Activated naive CD4-positive, alpha-beta T cell treated with anti-CD3 and anti-CD28 coated beads, Interleukin-2, amount 50 U/mL, for 24 hours (primary cell): ENCODE results near the gene LPCAT1.
"Not testable (repeated sequence)": the region's sequence is repeated elsewhere in the genome, so short reads cannot be mapped to it uniquely, and the experiment has no call there.

ENCODE experiments used
- H3K27ac Mint-ChIP-seq: one replicate; pipeline ENCODE4 v1.8.0; 2021; ENCODE audit warnings: mild to moderate bottlenecking, mixed read lengths
- H3K27me3 Mint-ChIP-seq: one replicate; pipeline ENCODE4 v1.8.0; 2021; ENCODE audit warnings: mixed read lengths
- H3K36me3 Mint-ChIP-seq: one replicate; pipeline ENCODE4 v1.8.0; 2021; ENCODE audit warnings: mixed read lengths
- H3K4me1 Mint-ChIP-seq: one replicate; pipeline ENCODE4 v1.8.0; 2021; ENCODE audit warnings: mixed read lengths
- H3K4me3 Mint-ChIP-seq: one replicate; pipeline ENCODE4 v1.8.0; 2021; ENCODE audit warnings: mild to moderate bottlenecking, mixed read lengths
- H3K9me3 Mint-ChIP-seq: one replicate; pipeline ENCODE4 v1.8.0; 2021; ENCODE audit warnings: mixed read lengths

Gene LPCAT1

DNA sequence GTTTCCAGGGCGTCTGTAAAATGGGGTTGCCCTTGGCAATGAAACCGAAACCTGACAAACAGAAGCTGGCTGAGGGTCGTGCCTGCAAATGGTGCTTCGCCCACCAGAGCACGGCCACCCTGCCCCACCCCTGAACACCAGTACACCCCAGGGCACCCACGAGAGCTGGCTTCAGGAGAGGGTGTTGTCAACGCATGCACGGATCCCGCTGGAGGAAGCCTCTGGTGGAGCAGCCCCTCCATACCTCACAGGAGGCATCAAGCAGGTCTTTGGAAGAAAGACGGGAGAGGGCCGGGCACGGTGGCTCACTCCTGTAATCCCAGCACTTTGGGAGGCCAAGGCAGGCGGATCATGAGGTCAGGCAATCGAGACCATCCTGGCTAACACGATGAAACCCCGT, 87.1 kb downstream of the LPCAT1 start:
- Mint-ChIP-seq H3K4me3 (no peak overlapping the region), H3K4me1 (no peaks in the 10 kb centered on the region), H3K36me3 (no peaks in the 10 kb centered on the region), H3K9me3 (peaks cover 5% of the 10 kb centered on the region), H3K27ac (no peak overlapping the region), H3K27me3 (peaks cover 5% of the 10 kb centered on the region)

DNA sequence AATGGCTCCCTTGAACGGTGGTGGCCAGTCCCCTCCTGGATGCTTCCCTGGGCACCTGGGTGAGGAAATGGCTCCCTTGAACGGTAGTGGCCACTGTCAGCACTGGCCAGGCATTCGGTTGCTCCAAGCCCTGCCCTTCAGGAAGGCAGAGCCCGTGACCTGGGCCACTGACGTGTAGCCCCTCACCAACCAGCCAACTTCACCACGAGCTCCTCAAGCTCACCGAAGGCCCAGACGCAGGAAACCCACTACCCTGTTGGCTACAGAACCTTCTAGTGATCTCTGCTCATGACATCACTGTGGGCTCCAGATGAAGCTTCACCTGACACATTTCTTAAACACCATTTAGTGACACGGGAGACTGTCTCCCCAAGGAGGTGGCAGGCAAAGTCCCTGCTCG, 87.7 kb downstream of the LPCAT1 start:
- Mint-ChIP-seq H3K9me3 (peaks cover 5% of the 10 kb centered on the region), H3K36me3 (no peaks in the 10 kb centered on the region), H3K27ac (no peak overlapping the region), H3K4me1 (no peaks in the 10 kb centered on the region), H3K27me3 (peaks cover 5% of the 10 kb centered on the region), H3K4me3 (no peak overlapping the region)

DNA sequence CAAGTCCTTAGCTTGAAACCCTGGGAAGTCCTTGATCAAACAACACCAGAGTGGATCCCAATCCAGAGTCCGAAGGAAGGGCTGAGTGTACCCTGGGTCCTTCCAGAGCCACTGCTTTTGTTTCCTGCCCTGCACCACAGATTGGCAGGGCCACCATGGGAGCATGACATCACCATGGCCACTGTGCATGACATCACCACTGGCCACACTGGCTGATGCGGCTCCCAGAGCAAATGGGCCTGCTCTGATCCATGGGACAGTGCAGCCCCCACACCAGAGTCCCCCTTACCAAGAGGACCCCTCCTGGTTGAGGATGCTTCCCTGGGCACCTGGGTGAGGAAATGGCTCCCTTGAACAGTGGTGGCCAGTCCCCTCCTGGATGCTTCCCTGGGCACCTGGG, 88.4 kb downstream of the LPCAT1 start:
- peaks cover 5% of the 10 kb centered on the region for H3K9me3 Mint-ChIP-seq
- no peaks in the 10 kb centered on the region for H3K4me1 Mint-ChIP-seq
- peaks cover 2% of the 10 kb centered on the region for H3K27me3 Mint-ChIP-seq
- no peak overlapping the region for H3K4me3 Mint-ChIP-seq
- no peaks in the 10 kb centered on the region for H3K36me3 Mint-ChIP-seq
- H3K27ac Mint-ChIP-seq = no peak overlapping the region

DNA sequence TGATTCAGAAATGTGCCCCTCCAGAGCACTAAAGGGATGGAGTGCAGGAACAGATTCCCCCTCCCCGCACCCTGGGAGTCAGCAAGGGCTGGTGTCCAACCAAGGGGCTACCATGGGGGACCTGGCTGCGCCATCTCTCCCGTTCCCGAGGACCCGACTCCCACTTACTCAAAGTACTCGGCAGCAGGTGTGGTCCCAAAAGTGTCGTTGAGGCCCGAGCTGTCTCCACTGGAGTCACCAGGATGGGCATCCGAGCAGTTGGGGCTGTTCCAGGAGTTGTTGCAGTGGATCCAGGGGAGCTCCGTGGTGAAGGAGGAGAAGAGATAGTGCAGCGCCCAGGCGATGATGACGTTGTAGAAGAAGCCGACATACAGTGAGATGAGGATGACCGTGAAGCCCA, 91.5 kb downstream of the LPCAT1 start:
- Mint-ChIP-seq H3K27me3 (no peaks in the 10 kb centered on the region), H3K9me3 (peaks cover 5% of the 10 kb centered on the region), H3K4me1 (no peaks in the 10 kb centered on the region)

DNA sequence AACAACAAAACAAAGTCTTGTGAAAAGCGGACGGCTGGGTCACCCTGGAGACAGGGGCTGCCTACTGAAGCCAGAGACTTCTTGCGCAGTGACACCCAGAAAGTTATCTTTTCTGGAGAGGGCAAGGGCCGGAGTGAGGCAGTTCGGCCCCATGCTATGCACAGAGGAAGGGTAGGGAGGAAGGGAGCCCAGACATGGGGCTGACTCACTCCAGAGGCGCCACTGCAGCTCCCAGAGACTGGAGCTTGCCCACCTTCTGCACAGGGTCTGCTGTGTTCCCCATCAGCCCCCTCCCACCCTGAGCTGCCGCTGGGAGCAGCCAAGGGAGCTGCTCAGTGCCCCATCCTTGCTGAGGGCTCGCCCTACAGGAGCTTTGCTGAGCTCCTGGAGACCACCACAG, 91.9 kb downstream of the LPCAT1 start:
- H3K27me3 Mint-ChIP-seq = no peaks in the 10 kb centered on the region
- H3K4me3 Mint-ChIP-seq = no peak overlapping the region
- H3K4me1 Mint-ChIP-seq = no peaks in the 10 kb centered on the region
- peaks cover 6% of the 10 kb centered on the region for H3K9me3 Mint-ChIP-seq
- H3K36me3 Mint-ChIP-seq = no peaks in the 10 kb centered on the region
- H3K27ac Mint-ChIP-seq = no peak overlapping the region

More for the DNA sequence above, 91.5 kb downstream of the LPCAT1 start:
- Mint-ChIP-seq H3K4me3 (no peak overlapping the region), H3K27ac (no peak overlapping the region), H3K36me3 (no peaks in the 10 kb centered on the region)

DNA sequence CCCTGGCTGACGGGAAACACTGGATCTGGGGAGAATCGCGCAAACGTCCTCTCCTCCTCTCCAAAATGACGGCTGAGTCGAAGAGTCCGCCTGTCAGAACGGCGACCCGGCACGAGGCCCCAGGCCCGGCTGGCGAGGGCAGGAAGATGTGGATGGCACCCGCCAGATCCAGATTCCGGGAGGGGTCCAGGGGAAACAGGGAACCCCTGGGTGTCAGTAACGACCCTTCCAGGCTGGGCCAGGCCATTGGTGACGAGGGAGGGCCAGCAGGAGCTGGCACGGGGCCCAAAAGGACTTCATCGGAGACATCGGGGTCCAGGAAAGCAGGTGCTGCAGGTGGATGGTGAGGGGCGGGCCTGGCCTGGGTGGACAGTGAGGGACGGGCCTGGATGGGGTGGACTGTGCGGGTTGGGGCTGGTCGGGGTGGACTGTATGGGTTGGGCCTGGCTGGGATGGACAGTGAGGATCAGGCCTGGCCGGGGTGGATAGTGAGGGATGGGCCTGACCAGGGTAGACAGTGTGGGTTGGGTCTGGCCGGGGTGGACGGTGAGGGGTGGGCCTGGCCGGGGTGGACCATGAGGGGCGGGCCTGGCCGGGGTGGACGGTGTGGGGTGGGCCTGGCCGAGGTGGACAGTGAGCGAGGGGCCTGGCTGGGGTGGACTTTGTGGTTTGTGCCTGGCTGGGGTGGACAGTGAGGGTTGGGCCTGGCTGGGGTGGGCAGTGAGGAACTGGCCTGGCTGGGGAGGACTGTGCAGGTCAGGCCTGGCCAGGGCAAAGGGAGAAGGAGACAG, 92.5 kb downstream of the LPCAT1 start:
- Mint-ChIP-seq H3K9me3 (peaks cover 12% of the 10 kb centered on the region), H3K36me3 (peaks cover 2% of the 10 kb centered on the region)

DNA sequence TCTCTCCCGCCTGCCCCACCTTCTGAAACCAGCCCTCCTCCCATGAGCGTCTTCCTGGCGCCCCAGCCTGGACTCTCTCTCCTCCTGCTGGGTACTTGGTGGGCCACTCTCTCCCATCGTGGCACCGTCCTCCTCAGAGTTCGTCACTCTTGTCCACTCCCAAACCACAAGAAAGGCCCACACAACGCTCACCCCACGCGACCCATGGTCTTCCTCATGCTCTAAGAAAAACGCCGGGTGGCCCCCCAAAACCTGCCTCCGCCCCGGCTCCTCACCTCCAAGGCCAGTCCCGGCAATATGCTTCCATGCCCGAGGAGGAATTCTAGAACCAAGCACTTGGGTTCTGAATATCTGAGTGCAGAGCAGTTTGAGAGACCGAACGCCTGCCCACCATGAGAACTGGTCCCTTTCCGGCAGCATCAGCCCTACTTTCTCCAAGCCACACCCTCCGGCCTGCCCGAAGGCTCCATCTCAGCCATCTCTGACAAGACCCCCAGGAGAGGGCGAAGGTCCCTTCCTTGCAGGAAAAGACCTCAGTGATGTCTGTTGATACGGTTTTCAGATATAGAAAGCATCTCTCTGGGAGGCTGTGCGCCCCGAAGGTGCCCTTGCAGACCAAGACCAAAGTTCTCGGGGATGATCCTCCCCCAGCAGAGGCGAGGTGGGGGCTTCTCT, 93.5 kb downstream of the LPCAT1 start:
- no peaks in the 10 kb centered on the region for H3K4me1 Mint-ChIP-seq
- no peak overlapping the region for H3K27ac Mint-ChIP-seq
- H3K9me3 Mint-ChIP-seq = peaks cover 12% of the 10 kb centered on the region
- H3K4me3 Mint-ChIP-seq = no peak overlapping the region
- H3K36me3 Mint-ChIP-seq = peaks cover 4% of the 10 kb centered on the region
- no peaks in the 10 kb centered on the region for H3K27me3 Mint-ChIP-seq

More for the DNA sequence above, 92.5 kb downstream of the LPCAT1 start:
- Mint-ChIP-seq H3K4me3 (no peak overlapping the region), H3K4me1 (no peaks in the 10 kb centered on the region), H3K27ac (no peak overlapping the region), H3K27me3 (no peaks in the 10 kb centered on the region)

DNA sequence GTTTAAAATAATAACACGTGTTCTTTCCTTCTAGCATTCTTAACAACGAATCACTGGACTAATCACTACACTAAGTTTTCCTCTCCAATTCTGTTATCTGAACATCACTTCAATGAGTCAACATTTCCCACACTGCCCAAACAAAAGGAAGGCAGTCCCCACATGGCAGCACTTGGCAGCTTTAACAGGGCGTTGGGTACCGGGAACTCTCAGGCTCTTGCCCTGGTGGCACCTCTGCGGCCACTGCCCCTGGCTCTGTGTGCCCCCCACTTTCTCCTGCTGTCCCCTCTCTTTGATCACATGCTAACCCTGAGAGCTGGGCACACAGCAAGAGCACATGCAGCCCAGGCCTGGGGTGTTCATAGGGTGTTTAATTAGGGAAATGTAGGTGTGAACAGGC, 94.3 kb downstream of the LPCAT1 start:
- Mint-ChIP-seq H3K27me3 (no peaks in the 10 kb centered on the region), H3K4me3 (no peak overlapping the region), H3K4me1 (no peaks in the 10 kb centered on the region), H3K36me3 (peaks cover 4% of the 10 kb centered on the region), H3K27ac (no peak overlapping the region), H3K9me3 (peaks cover 12% of the 10 kb centered on the region)

DNA sequence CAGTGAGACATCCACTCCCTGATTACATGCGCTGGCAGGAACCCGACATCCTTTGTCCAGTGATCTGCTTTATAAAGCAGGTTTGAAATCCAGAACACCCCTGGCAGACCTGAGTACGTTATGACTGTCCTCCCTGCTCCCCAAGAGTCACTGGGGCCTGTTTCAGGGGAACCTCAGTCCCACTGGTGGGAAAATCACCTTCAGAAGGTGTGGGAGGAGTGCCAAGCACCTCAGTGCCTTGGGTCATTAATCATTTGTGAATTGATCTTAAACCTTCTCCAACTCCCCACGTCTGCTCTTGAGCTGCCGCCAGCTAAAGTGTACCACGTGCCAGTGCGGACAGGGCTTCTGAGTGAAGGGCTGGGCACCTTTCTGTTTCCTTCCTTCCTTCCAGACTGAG, 94.7 kb downstream of the LPCAT1 start:
- H3K27ac Mint-ChIP-seq = no peak overlapping the region
- H3K4me1 Mint-ChIP-seq = no peaks in the 10 kb centered on the region
- H3K36me3 Mint-ChIP-seq = peaks cover 4% of the 10 kb centered on the region
- peaks cover 2% of the 10 kb centered on the region for H3K27me3 Mint-ChIP-seq
- H3K4me3 Mint-ChIP-seq = no peak overlapping the region
- H3K9me3 Mint-ChIP-seq = peaks cover 12% of the 10 kb centered on the region

DNA sequence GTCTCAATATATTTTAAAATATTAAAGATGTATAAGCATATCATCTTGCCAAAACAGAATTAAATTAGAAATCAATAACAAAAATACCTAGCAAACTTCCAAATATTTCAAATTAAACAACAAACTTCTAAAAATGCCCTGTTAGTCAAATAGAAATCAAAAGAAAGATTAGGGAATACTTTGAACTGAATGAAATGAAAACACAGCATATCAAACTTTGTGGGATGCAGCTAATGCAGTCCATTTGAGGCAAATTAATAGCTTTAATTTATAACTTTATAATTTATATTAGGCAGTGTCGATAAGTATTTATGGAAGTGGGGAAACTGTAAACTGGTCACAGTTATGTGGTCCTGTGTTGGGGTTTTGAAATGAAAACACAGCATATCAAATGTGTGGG, 95.7 kb downstream of the LPCAT1 start:
- Mint-ChIP-seq H3K27me3 (peaks cover 2% of the 10 kb centered on the region), H3K9me3 (peaks cover 12% of the 10 kb centered on the region), H3K4me3 (no peak overlapping the region), H3K36me3 (peaks cover 4% of the 10 kb centered on the region), H3K27ac (no peak overlapping the region), H3K4me1 (no peaks in the 10 kb centered on the region)

DNA sequence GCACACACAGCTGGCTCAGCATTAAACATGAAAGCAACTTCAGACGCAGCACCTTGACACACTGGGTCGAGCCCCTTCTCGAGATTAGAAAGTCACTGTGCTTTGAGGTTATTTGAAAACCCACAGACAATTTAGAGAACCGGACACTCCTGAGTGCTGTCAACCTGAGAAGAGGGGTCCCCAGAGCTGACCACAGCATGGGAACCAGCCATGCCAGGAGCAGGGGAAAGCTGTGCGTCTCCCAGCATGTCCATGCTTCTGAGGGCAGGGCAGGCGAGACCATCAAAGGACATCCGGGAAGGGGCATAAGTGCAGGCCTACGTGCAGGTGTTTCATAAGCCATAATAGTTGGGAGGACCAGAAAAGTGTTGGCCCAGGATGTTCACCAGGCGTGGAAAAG, 99.0 kb downstream of the LPCAT1 start:
- H3K4me3 Mint-ChIP-seq = no peak overlapping the region
- H3K4me1 Mint-ChIP-seq = no peaks in the 10 kb centered on the region
- peaks cover 12% of the 10 kb centered on the region for H3K9me3 Mint-ChIP-seq
- H3K27ac Mint-ChIP-seq = no peak overlapping the region
- peaks cover 2% of the 10 kb centered on the region for H3K27me3 Mint-ChIP-seq
- peaks cover 4% of the 10 kb centered on the region for H3K36me3 Mint-ChIP-seq

DNA sequence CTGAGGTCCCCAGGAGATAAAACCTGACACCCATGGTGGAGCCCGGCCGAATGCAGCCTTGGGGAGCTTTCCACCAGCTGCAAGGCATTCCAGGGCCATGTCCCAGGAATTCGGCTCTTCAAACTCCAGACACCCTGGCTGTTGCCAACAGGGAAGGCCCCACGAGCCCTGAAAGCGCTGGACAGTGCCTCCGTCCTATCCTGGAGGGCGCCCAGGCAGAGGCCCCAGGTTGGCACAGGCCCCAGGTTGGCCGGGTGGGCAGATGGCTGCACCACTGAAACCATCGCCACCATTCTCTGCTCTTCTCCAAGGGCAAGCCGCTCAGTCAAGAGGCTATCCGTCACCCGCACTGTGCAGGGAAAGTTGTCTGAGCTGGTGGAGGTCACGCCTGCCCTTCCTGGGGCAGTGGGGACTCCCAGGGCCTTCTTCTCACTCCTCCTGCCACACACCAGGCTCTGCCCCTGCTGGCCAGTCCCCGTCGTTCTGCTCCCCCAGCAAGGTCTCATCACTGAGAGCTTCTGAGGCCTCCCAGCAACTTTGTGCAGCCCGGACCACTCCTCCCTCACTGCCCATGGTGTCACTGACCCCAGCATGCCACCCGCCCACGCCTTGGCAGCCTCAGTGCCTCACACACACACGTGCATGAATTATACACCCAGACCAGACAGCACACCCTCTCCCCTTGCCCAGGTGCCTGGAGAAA, 99.7 kb downstream of the LPCAT1 start:
- no peak overlapping the region for H3K4me3 Mint-ChIP-seq
- no peak overlapping the region for H3K27ac Mint-ChIP-seq
- peaks cover 4% of the 10 kb centered on the region for H3K36me3 Mint-ChIP-seq
- H3K9me3 Mint-ChIP-seq = peaks cover 12% of the 10 kb centered on the region
- peaks cover 2% of the 10 kb centered on the region for H3K27me3 Mint-ChIP-seq
- no peaks in the 10 kb centered on the region for H3K4me1 Mint-ChIP-seq

DNA sequence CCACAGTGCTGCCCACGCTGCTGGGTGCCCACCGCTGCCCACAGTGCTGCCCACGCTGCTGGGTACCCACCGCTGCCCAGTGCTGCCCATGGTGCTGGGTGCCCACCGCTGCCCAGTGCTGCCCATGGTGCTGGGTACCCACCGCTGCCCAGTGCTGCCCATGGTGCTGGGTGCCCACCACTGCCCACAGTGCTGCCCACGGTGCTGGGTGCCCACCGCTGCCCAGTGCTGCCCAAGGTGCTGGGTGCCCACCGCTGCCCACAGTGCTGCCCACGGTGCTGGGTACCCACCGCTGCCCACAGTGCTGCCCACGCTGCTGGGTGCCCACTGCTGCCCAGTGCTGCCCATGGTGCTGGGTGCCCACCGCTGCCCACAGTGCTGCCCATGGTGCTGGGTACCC, 101.2 kb downstream of the LPCAT1 start:
- not testable (repeated sequence) for H3K9me3 Mint-ChIP-seq, H3K4me3 Mint-ChIP-seq, H3K36me3 Mint-ChIP-seq, H3K27ac Mint-ChIP-seq, H3K4me1 Mint-ChIP-seq, H3K27me3 Mint-ChIP-seq

DNA sequence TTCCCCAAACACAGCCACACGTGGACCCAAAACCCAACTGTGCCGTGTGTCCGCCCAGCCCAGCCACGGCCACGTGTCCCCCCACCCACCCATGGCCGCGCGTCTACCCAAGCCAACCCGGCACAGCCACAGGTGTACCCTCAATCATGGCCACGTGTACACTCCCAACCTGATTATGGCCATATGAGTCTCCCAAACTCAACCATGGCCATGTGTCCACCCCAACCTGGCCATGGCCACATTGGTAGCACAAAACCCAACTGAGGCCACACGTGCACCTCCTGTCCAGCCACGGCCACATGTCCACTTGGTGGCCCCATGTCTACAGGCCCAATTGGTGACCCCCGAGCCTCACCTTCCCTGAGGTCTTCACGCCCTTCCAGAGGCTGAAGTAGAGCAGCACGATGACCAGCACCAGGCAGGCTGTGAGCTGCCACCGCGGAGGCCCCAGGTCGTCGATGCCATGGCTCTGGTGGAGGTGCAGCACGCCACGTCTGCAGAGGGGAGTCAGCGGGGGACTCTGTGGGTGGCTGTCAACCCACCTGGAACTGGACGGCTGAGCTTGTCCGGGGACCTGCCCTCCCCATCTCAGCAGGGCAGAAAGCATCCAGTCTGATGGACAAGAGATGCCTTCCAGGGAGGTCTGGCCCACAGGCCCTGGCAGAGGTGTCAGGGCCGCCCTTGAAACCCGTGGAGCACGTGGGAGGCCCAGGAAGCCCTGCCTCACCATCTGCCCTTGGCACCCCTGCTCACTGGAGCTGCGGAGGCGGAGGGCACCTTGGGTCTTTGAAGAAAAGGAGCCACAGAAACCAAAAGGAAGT, 102.0 kb downstream of the LPCAT1 start:
- Mint-ChIP-seq H3K27ac (no peak overlapping the region), H3K36me3 (peaks cover 4% of the 10 kb centered on the region), H3K27me3 (peaks cover 2% of the 10 kb centered on the region), H3K9me3 (peaks cover 5% of the 10 kb centered on the region), H3K4me3 (no peak overlapping the region), H3K4me1 (no peaks in the 10 kb centered on the region)
